GM13977 (cell line): Measurements from ENCODE around the gene CEP104.
A peak's percentile ranks its signal among the peaks of the same experiment; 100 is the strongest.

Experiments
- DNase-seq: peaks from one replicate; pipeline ENCODE4 v3.0.0; 2012; ENCODE audit warnings: low spot score
- CTCF ChIP-seq: IDR thresholded peaks from 2 replicates; pipeline ENCODE4 v1.5.1; 2012; ENCODE audit warnings: mild to moderate bottlenecking, control low read depth; ENCODE audit not compliant: insufficient read depth; ENCODE audit errors: extremely low read depth, missing control alignments
- in situ Hi-C: fragments of 300-500 bp; cut with MboI; formaldehyde crosslinking; loops from one replicate; pipeline ENCODE4 v1.12.0; 2022; ENCODE audit warnings: low sequenced_read_pairs, low pct_unique_long_range_greater_than_20kb, mixed read lengths, inconsistent platforms; ENCODE audit not compliant: unreplicated experiment

Gene CEP104

GRCh38 chr1:3783651-3784474 is 73.1 kb downstream of the CEP104 start:
- peak; percentile 15 for DNase-seq
- in situ Hi-C loops = no loop called here
- TF ChIP-seq CTCF = no peak

- in situ Hi-C loops = no loop called here
- TF ChIP-seq CTCF = no peak
- DNase-seq = no peak
These were observed 76.1 kb downstream of the CEP104 start for GRCh38 chr1:3780901-3781300.

- TF ChIP-seq CTCF = no peak
- no peak for DNase-seq
- in situ Hi-C loops = no loop called here
These were observed 77.0 kb downstream of the CEP104 start for GRCh38 chr1:3779912-3780416.

GRCh38 chr1:3779265-3779911 is 77.6 kb downstream of the CEP104 start:
- DNase-seq = no peak
- no peak for TF ChIP-seq CTCF
- in situ Hi-C loops = no loop called here

- no peak for TF ChIP-seq CTCF
- in situ Hi-C loops = no loop called here
- DNase-seq = no peak
These were observed 78.3 kb downstream of the CEP104 start for GRCh38 chr1:3778590-3779264.
